Hepatocyte (in vitro differentiated cells): Measurements from ENCODE around the gene TCFL5. TPM values are rescaled to one million over a fixed set of nuclear protein-coding genes. Genes with fewer than 3 reads are reported as not detected.

Source experiments
- DNase-seq: peaks from one replicate; pipeline ENCODE4 v3.0.0-alpha.2; 2016; ENCODE audit warnings: low spot score
- H2AFZ ChIP-seq: fragments of 200-600 bp; sonication (generic); 2 replicates; pipeline ENCODE4 v1.6.0; 2016; ENCODE audit warnings: antibody characterized with exemption, mild to moderate bottlenecking
- H3K27ac ChIP-seq: fragments of 200-600 bp; sonication (generic); 2 replicates; pipeline ENCODE4 v1.5.1; 2016; ENCODE audit warnings: mild to moderate bottlenecking
- H3K27me3 ChIP-seq: fragments of 200-600 bp; sonication (generic); 2 replicates; pipeline ENCODE4 v1.6.1; 2016
- H3K36me3 ChIP-seq: fragments of 200-600 bp; sonication (generic); replicated peaks from 2 replicates; pipeline ENCODE4 v1.5.1; 2016; ENCODE audit warnings: low read depth; ENCODE audit not compliant: insufficient read depth
- H3K4me1 ChIP-seq: fragments of 200-600 bp; sonication (generic); 2 replicates; pipeline ENCODE4 v1.5.1; 2016; ENCODE audit warnings: mild to moderate bottlenecking, moderate library complexity; ENCODE audit not compliant: insufficient read depth
- H3K4me2 ChIP-seq: fragments of 200-600 bp; sonication (generic); 2 replicates; pipeline ENCODE4 v1.6.0; 2016
- H3K4me3 ChIP-seq: fragments of 200-600 bp; sonication (generic); 2 replicates; pipeline ENCODE4 v1.5.1; 2016; ENCODE audit warnings: mild to moderate bottlenecking
- H3K79me2 ChIP-seq: fragments of 200-600 bp; sonication (generic); 2 replicates; pipeline ENCODE4 v1.6.0; 2017; ENCODE audit warnings: mild to moderate bottlenecking
- H3K9me2 ChIP-seq: fragments of 200-600 bp; sonication (generic); replicated peaks from 2 replicates; pipeline ENCODE4 v1.6.0; 2017; ENCODE audit warnings: mild to moderate bottlenecking; ENCODE audit not compliant: insufficient read depth
- H3K9me3 ChIP-seq: fragments of 200-600 bp; sonication (generic); 2 replicates; pipeline ENCODE4 v1.5.1; 2016; ENCODE audit warnings: low read depth, mild to moderate bottlenecking
- H4K20me1 ChIP-seq: fragments of 200-600 bp; sonication (generic); 2 replicates; pipeline ENCODE4 v1.6.0; 2016; ENCODE audit warnings: mild to moderate bottlenecking; ENCODE audit not compliant: insufficient read depth, poor library complexity, severe bottlenecking
- CTCF ChIP-seq: fragments of 200-600 bp; sonication (generic); IDR thresholded peaks from 2 replicates; pipeline ENCODE4 v1.5.1; 2016; ENCODE audit warnings: antibody characterized with exemption, mild to moderate bottlenecking; ENCODE audit not compliant: poor library complexity
- EZH2 ChIP-seq: fragments of 200-600 bp; sonication (generic); IDR thresholded peaks from 2 replicates; pipeline ENCODE4 v1.6.1; 2016; ENCODE audit warnings: antibody characterized with exemption, mild to moderate bottlenecking, borderline replicate concordance
- EZH2phosphoT487 ChIP-seq: fragments of 200-600 bp; sonication (generic); IDR thresholded peaks from one replicate; pipeline ENCODE4 v1.6.1; 2018; ENCODE audit warnings: antibody characterized with exemption, mild to moderate bottlenecking, low read depth, moderate library complexity; ENCODE audit not compliant: unreplicated experiment, severe bottlenecking
- WGBS: methylation state at CpG from one replicate; pipeline ENCODE4 v1.1.6; 2016; ENCODE audit warnings: low lambda C conversion rate; ENCODE audit errors: missing lambda C conversion rate; 5-methylcytosine and 5-hydroxymethylcytosine counted together
- polyA plus RNA-seq: library from polyadenylated mRNA; unstranded; fragments of >200 nt; fragmentation: Nextera tagmentation; extraction: Ambion mirVana; gene quantifications from 2 replicates; pipeline ENCODE4 v1.2.1, GENCODE V29; 2016
- total RNA-seq: library from RNA; depleted of rRNA; stranded (reverse); fragments of >200 nt; gene quantifications from 2 replicates; pipeline ENCODE4 v1.2.3, GENCODE V29; 2014

TCFL5 gene
- total and polyA plus RNA-seq, 2 experiments from 2014 or later: 8.5 to 9.5 TPM

DNA sequence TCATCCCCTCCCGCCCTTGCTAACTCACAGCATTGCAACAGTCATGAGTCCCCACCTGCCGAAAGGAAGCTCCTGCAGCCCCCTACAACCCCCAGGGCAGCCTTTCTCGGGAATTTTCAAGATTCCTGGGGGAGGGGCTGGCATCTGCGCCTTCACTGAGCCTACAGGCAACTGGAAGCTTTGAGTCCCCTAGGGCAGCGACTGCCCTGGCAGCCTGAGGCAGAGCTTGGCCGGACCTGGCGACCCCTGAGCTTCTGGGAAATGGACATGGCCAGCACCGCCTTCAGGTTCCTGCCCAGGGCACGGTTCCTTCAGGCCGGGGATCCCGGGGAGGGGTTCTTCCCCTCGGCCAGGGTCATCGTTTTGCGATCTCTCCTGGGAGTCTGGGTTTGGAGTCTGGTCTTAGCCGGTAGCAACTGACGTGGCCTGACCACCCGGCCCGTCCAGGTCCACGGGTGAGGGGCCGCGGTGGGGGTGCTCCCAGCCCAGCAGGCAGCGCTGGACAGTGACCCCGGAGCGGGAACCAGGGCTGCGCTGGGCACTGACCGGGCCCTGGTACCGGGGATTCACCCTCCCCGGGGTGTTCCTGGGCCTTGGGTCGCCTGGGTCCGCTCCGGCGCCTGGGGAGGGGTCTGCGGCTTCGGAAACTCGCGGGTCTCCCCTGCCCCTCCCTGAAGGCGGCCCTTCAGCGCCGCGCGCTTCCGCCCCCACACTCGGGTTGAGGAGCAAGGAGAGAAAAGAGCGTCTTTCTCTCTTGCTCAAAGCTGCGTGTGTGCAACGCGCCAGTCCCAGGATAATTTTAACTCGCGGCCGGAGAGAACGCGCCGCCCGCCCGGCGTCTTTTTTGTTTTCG, 45.4 kb downstream of the TCFL5 start:
- H3K9me3 ChIP-seq: no peaks in the 10 kb centered on the region
- no peaks in the 10 kb centered on the region for H3K79me2 ChIP-seq
- TF ChIP-seq CTCF (no peak), EZH2 (peak; percentile 19), EZH2phosphoT487 (no peak)
- DNase-seq: no peak
- H3K27me3 ChIP-seq: peaks cover 19% of the 10 kb centered on the region
- 3% methylated on average over 46 of the region's 57 CpGs for WGBS
- no peak overlapping the region for H3K4me3 ChIP-seq
- no peak overlapping the region for H3K27ac ChIP-seq
- no peaks in the 10 kb centered on the region for H3K36me3 ChIP-seq
- no peaks in the 10 kb centered on the region for H3K9me2 ChIP-seq
- peaks cover 42% of the 10 kb centered on the region for H3K4me1 ChIP-seq
- H2AFZ ChIP-seq: peak overlapping the region; percentile 56
- peak overlapping the region; percentile 92 for H3K4me2 ChIP-seq
- no peaks in the 10 kb centered on the region for H4K20me1 ChIP-seq

- WGBS: 24% methylated on average over 24 of the region's 24 CpGs
- H3K9me2 ChIP-seq: no peaks in the 10 kb centered on the region
- peak; percentile 80 for DNase-seq
Measured at GRCh38 chr20:62815066-62815991, 46.3 kb downstream of the TCFL5 start.

DNA sequence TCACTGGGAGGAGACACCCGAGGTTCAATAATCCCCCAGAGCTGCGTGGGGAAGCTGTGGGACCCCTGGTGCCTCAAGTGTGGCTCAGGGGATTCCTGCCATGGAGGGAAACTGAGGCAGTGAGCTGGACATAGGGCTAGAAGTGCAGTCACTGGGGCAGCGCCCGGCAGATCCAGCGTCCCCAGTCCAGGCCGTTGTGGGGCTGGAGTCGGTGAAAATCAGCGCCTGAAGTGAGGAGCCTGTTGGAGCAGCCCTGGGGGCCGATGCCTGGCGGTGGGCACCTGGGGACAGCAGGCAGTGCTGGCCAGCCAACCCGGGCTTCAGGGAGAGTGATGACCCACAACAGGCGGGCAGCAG, 46.9 kb downstream of the TCFL5 start:
- H3K27ac ChIP-seq: no peak overlapping the region
- no peak for DNase-seq
- no peak overlapping the region for H3K4me2 ChIP-seq
- no peaks in the 10 kb centered on the region for H3K9me2 ChIP-seq
- TF ChIP-seq EZH2phosphoT487: no peak
- TF ChIP-seq EZH2: no peak
- no peak for TF ChIP-seq CTCF
- no peak overlapping the region for H2AFZ ChIP-seq
- no peaks in the 10 kb centered on the region for H3K79me2 ChIP-seq
- peaks cover 19% of the 10 kb centered on the region for H3K27me3 ChIP-seq
- no peaks in the 10 kb centered on the region for H3K9me3 ChIP-seq
- no peaks in the 10 kb centered on the region for H3K36me3 ChIP-seq
- WGBS: 83% methylated on average over 12 of the region's 12 CpGs
- peaks cover 42% of the 10 kb centered on the region for H3K4me1 ChIP-seq
- H3K4me3 ChIP-seq: no peak overlapping the region
- H4K20me1 ChIP-seq: no peaks in the 10 kb centered on the region

More at GRCh38 chr20:62815066-62815991, 46.3 kb downstream of the TCFL5 start:
- no peaks in the 10 kb centered on the region for H4K20me1 ChIP-seq
- H3K4me2 ChIP-seq: peak overlapping the region; percentile 92
- no peak for TF ChIP-seq CTCF
- TF ChIP-seq EZH2phosphoT487: no peak
- TF ChIP-seq EZH2: no peak
- H3K4me1 ChIP-seq: peaks cover 42% of the 10 kb centered on the region
- H3K9me3 ChIP-seq: no peaks in the 10 kb centered on the region
- H3K36me3 ChIP-seq: no peaks in the 10 kb centered on the region
- peaks cover 19% of the 10 kb centered on the region for H3K27me3 ChIP-seq
- no peak overlapping the region for H3K27ac ChIP-seq
- H3K79me2 ChIP-seq: no peaks in the 10 kb centered on the region
- H3K4me3 ChIP-seq: no peak overlapping the region
- H2AFZ ChIP-seq: no peak overlapping the region
